ENCODE measurements around the gene SPACA5.

Gene SPACA5

DNA sequence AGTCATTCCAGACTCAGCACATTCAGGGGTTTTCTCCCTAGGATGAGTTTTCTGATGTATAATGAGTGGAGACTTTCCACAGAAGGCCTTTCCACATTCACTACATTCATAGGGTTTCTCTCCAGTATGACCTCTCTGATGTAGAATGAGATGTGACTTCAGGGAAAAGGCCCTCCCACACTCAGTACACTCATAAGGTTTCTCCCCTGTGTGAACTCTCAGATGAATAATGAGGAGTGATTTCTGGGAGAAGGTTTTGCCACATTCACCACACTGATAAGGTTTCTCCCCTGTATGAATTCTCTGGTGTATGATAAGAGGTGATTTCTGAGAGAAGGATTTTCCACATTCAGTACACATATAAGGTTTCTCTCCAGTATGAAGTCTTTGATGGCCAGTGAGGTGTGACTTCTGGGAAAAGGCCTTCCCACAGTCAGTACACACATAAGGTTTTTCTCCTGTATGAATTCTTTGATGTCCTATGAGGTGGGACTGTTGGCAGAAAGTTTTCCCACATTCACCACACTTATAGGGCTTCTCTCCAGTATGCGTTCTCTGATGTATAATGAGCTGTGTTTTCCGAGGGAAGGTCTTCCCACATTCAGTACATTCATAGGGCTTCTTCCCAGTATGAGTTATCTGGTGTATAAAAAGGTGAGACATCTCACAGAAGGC lies 52.0 kb downstream of the SPACA5 start:
- peaks cover 9% of the 10 kb centered on the region for H3K9me3 ChIP-seq (ENCODE audit: severe bottlenecking)
- H3K27me3 ChIP-seq (ENCODE audit: insufficient read depth, low read depth, severe bottlenecking) = no peaks in the 10 kb centered on the region
- no peak overlapping the region for H3K27ac ChIP-seq
- TF ChIP-seq, protein P1, sequence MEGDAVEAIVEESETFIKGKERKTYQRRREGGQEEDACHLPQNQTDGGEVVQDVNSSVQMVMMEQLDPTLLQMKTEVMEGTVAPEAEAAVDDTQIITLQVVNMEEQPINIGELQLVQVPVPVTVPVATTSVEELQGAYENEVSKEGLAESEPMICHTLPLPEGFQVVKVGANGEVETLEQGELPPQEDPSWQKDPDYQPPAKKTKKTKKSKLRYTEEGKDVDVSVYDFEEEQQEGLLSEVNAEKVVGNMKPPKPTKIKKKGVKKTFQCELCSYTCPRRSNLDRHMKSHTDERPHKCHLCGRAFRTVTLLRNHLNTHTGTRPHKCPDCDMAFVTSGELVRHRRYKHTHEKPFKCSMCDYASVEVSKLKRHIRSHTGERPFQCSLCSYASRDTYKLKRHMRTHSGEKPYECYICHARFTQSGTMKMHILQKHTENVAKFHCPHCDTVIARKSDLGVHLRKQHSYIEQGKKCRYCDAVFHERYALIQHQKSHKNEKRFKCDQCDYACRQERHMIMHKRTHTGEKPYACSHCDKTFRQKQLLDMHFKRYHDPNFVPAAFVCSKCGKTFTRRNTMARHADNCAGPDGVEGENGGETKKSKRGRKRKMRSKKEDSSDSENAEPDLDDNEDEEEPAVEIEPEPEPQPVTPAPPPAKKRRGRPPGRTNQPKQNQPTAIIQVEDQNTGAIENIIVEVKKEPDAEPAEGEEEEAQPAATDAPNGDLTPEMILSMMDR (IDR thresholded peaks at IDR 0.05; ENCODE audit: low read depth, low read length) = no peak
- H3K36me3 ChIP-seq = peaks cover 21% of the 10 kb centered on the region
- no peak overlapping the region for H3K4me3 ChIP-seq (ENCODE audit: low read depth, low read length)
- no peak for DNase-seq

DNA sequence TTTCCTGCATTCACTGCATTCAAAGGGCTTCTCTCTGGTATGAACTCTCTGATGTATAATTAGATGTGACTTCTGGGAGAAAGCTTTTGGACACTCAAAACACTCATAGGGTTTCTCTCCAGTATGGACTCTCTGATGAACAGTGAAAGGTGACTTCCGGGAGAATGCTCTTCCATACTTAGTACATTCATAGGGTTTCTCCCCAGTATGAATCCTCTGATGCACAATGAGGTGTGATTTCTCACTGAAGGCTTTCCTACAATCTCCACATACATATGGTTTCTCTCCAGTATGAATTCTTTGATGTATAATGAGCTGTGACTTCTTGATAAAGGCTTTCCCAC lies 52.5 kb downstream of the SPACA5 start:
- H3K4me3 ChIP-seq (ENCODE audit: low read depth, low read length) = no peak overlapping the region
- H3K27me3 ChIP-seq (ENCODE audit: insufficient read depth, low read depth, severe bottlenecking) = no peaks in the 10 kb centered on the region
- peaks cover 25% of the 10 kb centered on the region for H3K36me3 ChIP-seq
- no peak for DNase-seq
- TF ChIP-seq, protein P1 (IDR thresholded peaks at IDR 0.05; ENCODE audit: low read depth, low read length) = no peak
- H3K27ac ChIP-seq = no peak overlapping the region
- peaks cover 9% of the 10 kb centered on the region for H3K9me3 ChIP-seq (ENCODE audit: severe bottlenecking)

Measured in WERI-Rb-1 (cell line).